Epidermal melanocyte (primary cell): ENCODE results near the gene ZNF569.
"Not testable (repeated sequence)": the region's sequence is repeated elsewhere in the genome, so short reads cannot be mapped to it uniquely, and the experiment has no call there.

Experiments
- DNase-seq: peaks from one replicate; pipeline ENCODE4 v3.0.0; 2011; ENCODE audit warnings: low spot score; ENCODE audit not compliant: insufficient read length

Gene ZNF569

GRCh38 chr19:37466798-37467607, at the start of gene ZNF569:
Gene ZNF569, minus strand, starts transcription at chr19:37467444. Its CDS starts 22,523 bp downstream, at chr19:37444921.
- DNase-seq = peak; percentile 48

- no peak for DNase-seq
Measured at GRCh38 chr19:37513397-37513796, 46.2 kb upstream of the ZNF569 start.

GRCh38 chr19:37511821-37512220, 44.6 kb upstream of the ZNF569 start:
- no peak for DNase-seq

GRCh38 chr19:37511186-37511585, 43.9 kb upstream of the ZNF569 start:
- DNase-seq = no peak

- no peak for DNase-seq
Measured at GRCh38 chr19:37507167-37507464, 39.9 kb upstream of the ZNF569 start.

GRCh38 chr19:37506387-37507166, 39.3 kb upstream of the ZNF569 start, which contains the start of gene ZNF793:
Gene ZNF793, plus strand, starts transcription at chr19:37506939. Its CDS starts 16,501 bp downstream, at chr19:37523440.
- no peak for DNase-seq

GRCh38 chr19:37505958-37506386, 38.7 kb upstream of the ZNF569 start:
- DNase-seq = no peak

- no peak for DNase-seq
Measured at GRCh38 chr19:37492213-37492612, 25.0 kb upstream of the ZNF569 start.

- no peak for DNase-seq
Measured at GRCh38 chr19:37484406-37485168, 17.3 kb upstream of the ZNF569 start.

- DNase-seq = no peak
Measured at GRCh38 chr19:37472165-37472564, 4.9 kb upstream of the ZNF569 start.

GRCh38 chr19:37470216-37470615, 3.0 kb upstream of the ZNF569 start:
- DNase-seq = no peak

- peak; percentile 27 for DNase-seq
Measured at GRCh38 chr19:37468961-37469777, 1.9 kb upstream of the ZNF569 start, which contains the start of gene ZNF570. Gene ZNF570, plus strand, starts transcription at chr19:37469356. Its CDS starts 999 bp downstream, at chr19:37470355.

GRCh38 chr19:37467608-37468090, 405 bp upstream of the ZNF569 start:
- DNase-seq = no peak

- DNase-seq = no peak
Measured at GRCh38 chr19:37466277-37466797, 907 bp downstream of the ZNF569 start.

- DNase-seq = no peak
Measured at GRCh38 chr19:37452500-37453245, 14.6 kb downstream of the ZNF569 start.

- DNase-seq = no peak
Measured at GRCh38 chr19:37413313-37414084, 53.7 kb downstream of the ZNF569 start.

- no peak for DNase-seq
Measured at GRCh38 chr19:37412700-37413099, 54.5 kb downstream of the ZNF569 start.

- not testable (repeated sequence) for DNase-seq
Measured at GRCh38 chr19:37406140-37406846, 61.0 kb downstream of the ZNF569 start.
